GM19043 (cell line): Measurements from ENCODE around the gene LGALS9B.
"Not testable (repeated sequence)": the region's sequence is repeated elsewhere in the genome, so short reads cannot be mapped to it uniquely, and the experiment has no call there.

Experiments used
- ATAC-seq: cut with Tn5 transposase; IDR thresholded peaks from one replicate; pipeline ENCODE4 v1.9.1; 2021; ENCODE audit warnings: low read depth; ENCODE audit not compliant: unreplicated experiment

LGALS9B gene

DNA sequence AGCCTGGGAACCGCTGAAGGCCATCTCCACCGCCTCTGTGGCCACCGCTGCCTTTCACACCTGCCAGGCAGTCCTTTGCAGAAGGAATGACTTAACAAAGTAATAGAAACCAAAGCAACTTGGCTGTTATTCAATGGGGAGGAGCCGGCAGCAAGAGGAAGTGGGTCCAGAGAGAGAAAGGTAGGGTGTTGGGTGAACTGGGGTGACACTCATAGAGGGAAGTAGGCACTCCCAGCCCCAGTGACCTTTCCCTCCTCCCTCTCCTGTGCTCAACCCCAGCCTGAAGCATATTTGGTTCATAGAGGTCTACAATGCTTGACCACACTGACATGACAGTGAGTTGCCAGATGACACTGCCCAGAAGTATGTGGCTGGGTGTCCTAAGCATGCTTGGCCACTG, at the start of gene LGALS9B:
Gene LGALS9B, minus strand, starts transcription at position 93 of the 400 bp plus-strand sequence. Its CDS starts 69 bp downstream, at position 24.
- ATAC-seq = peak; percentile 81

- not testable (repeated sequence) for ATAC-seq
Observed at GRCh38 chr17:20516986-20517385, 49.6 kb upstream of the LGALS9B start.

GRCh38 chr17:20515099-20515498, 47.8 kb upstream of the LGALS9B start:
- ATAC-seq = not testable (repeated sequence)

DNA sequence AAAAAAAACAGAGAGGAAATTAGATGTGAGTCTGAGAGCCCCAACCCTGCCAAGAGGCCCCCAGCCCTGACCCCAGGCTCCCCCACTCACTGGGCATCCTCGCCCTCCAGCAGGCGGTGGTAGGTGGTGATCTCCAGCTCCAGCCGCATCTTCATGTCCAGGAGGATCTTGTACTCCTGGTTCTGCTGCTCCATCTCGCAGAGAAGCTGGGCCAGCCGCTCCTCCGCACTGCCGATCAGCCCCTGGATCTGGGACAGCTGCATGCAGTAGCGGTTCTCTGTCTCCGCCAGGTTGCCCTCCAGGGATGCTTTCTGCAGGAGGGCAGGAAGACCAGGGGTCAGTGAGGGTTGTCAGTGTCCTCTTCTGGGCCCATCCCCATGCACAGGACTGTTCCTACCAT, 46.2 kb upstream of the LGALS9B start:
- ATAC-seq = not testable (repeated sequence)

DNA sequence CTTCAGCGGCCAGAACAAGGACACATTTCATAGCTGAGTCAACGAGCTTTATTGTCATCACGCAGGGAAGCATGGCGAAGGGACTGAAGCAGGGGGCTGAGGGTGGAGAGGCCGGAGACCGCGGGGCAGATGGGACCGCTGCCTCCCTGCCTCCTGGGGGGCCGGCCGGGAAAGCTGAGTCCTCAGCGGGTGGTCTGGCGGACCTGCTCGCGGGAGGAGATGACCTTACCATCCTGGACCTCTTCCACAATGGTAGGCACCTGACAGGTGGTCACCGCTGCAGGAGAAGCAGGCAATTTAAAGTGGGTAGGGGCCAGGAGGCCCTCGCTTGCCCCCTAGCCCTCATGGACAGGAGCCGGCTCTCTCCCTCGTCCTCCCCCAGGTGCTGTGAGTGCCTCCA, 45.0 kb upstream of the LGALS9B start:
- ATAC-seq = not testable (repeated sequence)

DNA sequence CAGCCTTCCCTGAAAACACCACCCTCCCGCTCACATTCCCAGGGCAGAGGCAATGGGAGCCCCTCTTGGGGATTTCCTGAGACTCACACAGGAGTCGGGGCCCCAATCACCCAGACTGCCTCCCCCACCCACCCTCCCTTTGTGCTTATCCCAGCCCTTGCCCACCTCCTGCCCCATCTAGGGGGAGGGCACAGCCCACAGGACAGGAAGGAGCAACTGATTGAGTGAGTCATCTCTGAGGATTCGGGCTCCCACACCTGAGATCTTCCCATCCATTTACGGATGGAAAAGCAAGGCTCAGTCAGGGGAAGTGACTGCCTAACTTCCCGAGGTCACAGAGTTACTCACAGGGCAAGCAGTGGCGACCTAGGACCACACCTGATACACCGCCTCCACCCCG, 44.4 kb upstream of the LGALS9B start:
- not testable (repeated sequence) for ATAC-seq

DNA sequence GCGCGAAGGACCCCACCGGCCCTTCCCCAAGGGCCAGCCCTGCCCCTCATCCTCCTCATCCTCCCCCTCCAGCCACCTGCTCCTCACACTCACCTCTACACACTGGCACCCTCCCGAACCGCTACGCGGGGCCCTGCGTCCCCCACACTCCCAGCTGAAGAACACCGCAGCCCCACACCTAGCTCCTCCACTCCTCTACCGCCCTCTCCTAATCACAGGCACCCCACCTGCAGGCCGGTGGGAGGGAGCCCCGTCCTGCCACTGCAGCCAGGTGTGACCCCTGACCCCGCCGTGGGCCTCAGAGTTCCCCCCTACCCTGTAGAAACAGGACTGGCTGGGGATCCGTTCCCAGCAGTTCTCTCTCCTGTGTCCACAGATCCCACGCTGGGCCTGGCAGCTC, 38.0 kb upstream of the LGALS9B start:
- not testable (repeated sequence) for ATAC-seq

GRCh38 chr17:20504388-20505066, 37.2 kb upstream of the LGALS9B start:
- not testable (repeated sequence) for ATAC-seq

- not testable (repeated sequence) for ATAC-seq
Observed at GRCh38 chr17:20501896-20502295, 34.6 kb upstream of the LGALS9B start.

DNA sequence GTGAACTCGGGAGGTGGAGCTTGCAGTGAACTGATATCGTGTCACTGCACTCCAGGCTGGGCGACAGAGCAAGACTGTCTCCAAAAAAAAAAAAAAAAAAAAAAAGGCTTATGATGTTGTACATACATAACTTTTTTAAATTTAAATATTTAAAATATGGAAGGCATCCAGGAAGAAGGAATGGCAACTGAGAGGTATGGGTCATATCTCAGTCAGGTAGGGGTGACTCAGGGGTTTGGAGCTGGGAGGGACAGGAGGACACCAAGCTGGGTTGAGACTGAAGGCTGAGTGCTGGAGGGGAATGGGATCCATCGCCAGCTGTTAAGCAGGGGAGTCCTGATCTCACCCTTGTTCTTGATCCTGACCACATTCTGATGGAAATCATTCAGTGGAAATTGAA, 33.0 kb upstream of the LGALS9B start:
- not testable (repeated sequence) for ATAC-seq

GRCh38 chr17:20495420-20495819, 28.1 kb upstream of the LGALS9B start:
- ATAC-seq = not testable (repeated sequence)

DNA sequence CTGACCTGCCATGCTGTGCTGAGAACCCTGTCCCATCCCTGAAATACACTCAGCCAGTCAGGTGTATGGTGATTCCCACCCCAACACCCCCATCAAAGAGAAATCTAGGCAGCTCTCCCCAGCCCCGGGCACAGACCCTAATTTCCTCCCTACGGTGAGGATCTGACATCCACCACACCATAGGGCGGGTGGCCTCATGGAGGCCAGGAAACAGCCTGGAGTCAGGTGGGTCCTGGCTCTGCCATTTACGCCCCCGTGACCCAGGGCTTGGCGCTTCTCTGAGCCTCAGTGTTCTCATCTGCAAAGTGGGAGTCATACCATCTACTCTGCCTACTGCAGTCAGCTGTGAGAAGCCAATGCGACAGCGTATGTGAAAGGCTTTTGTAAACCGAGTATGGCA, 27.4 kb upstream of the LGALS9B start:
- ATAC-seq = not testable (repeated sequence)

DNA sequence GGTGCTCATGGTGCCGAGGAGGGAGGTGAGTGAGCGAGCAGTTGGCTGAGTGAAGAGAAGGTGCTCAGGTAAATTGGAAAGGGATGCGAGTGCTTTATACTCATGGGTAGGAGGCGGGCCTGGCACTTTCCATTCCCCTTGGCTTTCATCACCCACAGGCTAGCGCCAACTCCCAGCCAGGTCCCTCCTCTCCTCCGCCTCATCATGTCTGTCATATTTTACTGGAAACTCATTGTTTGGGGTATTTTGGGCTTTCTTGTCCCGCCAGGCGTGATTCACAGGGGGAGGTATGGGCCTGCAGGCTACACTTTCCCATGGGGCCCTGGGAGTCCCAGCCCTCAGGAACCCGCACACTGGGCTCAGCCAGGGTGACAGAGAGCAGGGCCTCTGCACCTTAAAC, 26.8 kb upstream of the LGALS9B start:
- not testable (repeated sequence) for ATAC-seq

GRCh38 chr17:20492971-20493370, 25.6 kb upstream of the LGALS9B start:
- not testable (repeated sequence) for ATAC-seq

- not testable (repeated sequence) for ATAC-seq
Observed at GRCh38 chr17:20492099-20492498, 24.8 kb upstream of the LGALS9B start.

GRCh38 chr17:20484930-20485329, 17.6 kb upstream of the LGALS9B start:
- ATAC-seq = not testable (repeated sequence)

GRCh38 chr17:20479889-20480591, 12.7 kb upstream of the LGALS9B start:
- ATAC-seq = not testable (repeated sequence)

DNA sequence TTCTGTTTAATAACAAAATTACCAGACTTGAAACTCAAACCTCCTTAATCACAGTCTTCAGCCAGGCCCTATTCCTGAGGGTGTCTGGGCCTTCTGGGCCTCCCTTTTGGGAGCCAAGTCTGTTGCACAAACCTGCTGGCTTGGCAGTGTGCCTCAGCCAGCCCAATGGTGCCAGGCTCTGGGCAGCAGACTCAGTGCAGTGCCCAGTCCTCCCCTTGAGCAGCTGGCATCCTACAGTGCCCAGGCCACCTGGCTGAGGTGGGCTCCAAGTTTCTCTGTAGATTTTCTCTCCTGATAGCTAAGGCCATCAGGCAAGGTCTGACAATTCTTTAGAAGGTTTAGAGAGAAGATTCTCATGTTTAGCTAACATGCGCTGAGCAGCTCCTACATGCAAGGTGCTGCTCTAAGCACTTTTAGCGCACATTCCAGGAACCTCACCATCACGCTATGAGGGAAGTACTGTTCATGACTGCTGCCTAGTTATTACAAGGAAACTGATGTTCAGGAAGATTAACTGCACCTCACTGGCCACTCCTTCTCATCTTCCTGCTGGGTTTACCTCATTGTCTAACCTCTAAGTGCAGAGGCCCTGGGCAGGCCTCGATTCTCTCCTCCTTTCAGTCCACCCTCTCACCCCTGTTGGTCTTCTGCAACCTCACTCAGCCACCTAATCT, 10.2 kb upstream of the LGALS9B start:
- ATAC-seq = not testable (repeated sequence)

- ATAC-seq = not testable (repeated sequence)
Observed at GRCh38 chr17:20475137-20475831, 7.9 kb upstream of the LGALS9B start.

- ATAC-seq = not testable (repeated sequence)
Observed at GRCh38 chr17:20474081-20474480, 6.7 kb upstream of the LGALS9B start.

GRCh38 chr17:20469946-20470345, 2.6 kb upstream of the LGALS9B start:
- not testable (repeated sequence) for ATAC-seq
